GM12864 (cell line): ENCODE measurements around the gene PRSS12.

ENCODE experiments used
- DNase-seq: peaks from one replicate; pipeline ENCODE4 v3.0.0-alpha.2; 2011; ENCODE audit warnings: low read depth
- H3K4me3 ChIP-seq: 2 replicates; pipeline ENCODE4 v1.5.1; 2011; ENCODE audit warnings: mild to moderate bottlenecking, low read depth, low read length, control low read depth
- CTCF ChIP-seq: IDR thresholded peaks from 2 replicates; pipeline ENCODE4 v1.5.1; 2011; ENCODE audit warnings: low read depth, mild to moderate bottlenecking, moderate library complexity, low read length, control low read depth, inconsistent platforms; ENCODE audit errors: missing control alignments

PRSS12 gene

GRCh38 chr4:118390121-118390520 is 37.3 kb upstream of the PRSS12 start:
- H3K4me3 ChIP-seq, result no peak overlapping the region
- no peak for TF ChIP-seq CTCF
- DNase-seq, result no peak

- no peak for TF ChIP-seq CTCF
- H3K4me3 ChIP-seq, result no peak overlapping the region
- no peak for DNase-seq
Measured at GRCh38 chr4:118389721-118390120, 36.9 kb upstream of the PRSS12 start.

GRCh38 chr4:118388606-118389005 is 35.8 kb upstream of the PRSS12 start:
- H3K4me3 ChIP-seq, result no peak overlapping the region
- no peak for DNase-seq
- TF ChIP-seq CTCF, result no peak

- no peak for TF ChIP-seq CTCF
- no peak overlapping the region for H3K4me3 ChIP-seq
- no peak for DNase-seq
Measured at GRCh38 chr4:118381902-118382301, 29.1 kb upstream of the PRSS12 start.

- no peak for DNase-seq
- no peak for TF ChIP-seq CTCF
- H3K4me3 ChIP-seq, result no peak overlapping the region
Measured at GRCh38 chr4:118373614-118374255, 20.9 kb upstream of the PRSS12 start.

GRCh38 chr4:118372251-118372650 is 19.4 kb upstream of the PRSS12 start:
- no peak for DNase-seq
- TF ChIP-seq CTCF, result no peak
- no peak overlapping the region for H3K4me3 ChIP-seq

GRCh38 chr4:118369231-118369630 is 16.4 kb upstream of the PRSS12 start:
- TF ChIP-seq CTCF, result no peak
- H3K4me3 ChIP-seq, result no peak overlapping the region
- DNase-seq, result no peak
